ENCODE measurements around the gene MCF2L.

Gene MCF2L

GRCh38 chr13:112973577-112973951, 4.5 kb downstream of the MCF2L start:
- no peak for TF ChIP-seq CTCF (IDR thresholded peaks at IDR 0.05; ENCODE audit: low read depth, low read length)
- peaks cover 7% of the 10 kb centered on the region for H3K9me3 ChIP-seq (ENCODE audit: severe bottlenecking)
- H3K27ac ChIP-seq, result no peak overlapping the region
- DNase-seq, result no peak
- H3K36me3 ChIP-seq, result no peaks in the 10 kb centered on the region; the same call in none of the 2 replicates
- H3K27me3 ChIP-seq (ENCODE audit: insufficient read depth, low read depth, severe bottlenecking), result no peaks in the 10 kb centered on the region
- no peak overlapping the region for H3K4me3 ChIP-seq (ENCODE audit: low read depth, low read length)

- H3K27ac ChIP-seq, result no peak overlapping the region
- H3K4me3 ChIP-seq (ENCODE audit: low read depth, low read length), result no peak overlapping the region
- no peak for DNase-seq
- H3K27me3 ChIP-seq (ENCODE audit: insufficient read depth, low read depth, severe bottlenecking), result no peaks in the 10 kb centered on the region
- TF ChIP-seq CTCF (IDR thresholded peaks at IDR 0.05; ENCODE audit: low read depth, low read length), result no peak
- H3K9me3 ChIP-seq (ENCODE audit: severe bottlenecking), result peaks cover 7% of the 10 kb centered on the region
- no peaks in the 10 kb centered on the region; the same call in 1 of the 2 replicates for H3K36me3 ChIP-seq
These were observed 5.1 kb downstream of the MCF2L start for GRCh38 chr13:112974125-112974524.

GRCh38 chr13:112974671-112975070, 5.7 kb downstream of the MCF2L start:
- TF ChIP-seq CTCF (IDR thresholded peaks at IDR 0.05; ENCODE audit: low read depth, low read length), result no peak
- no peak overlapping the region for H3K27ac ChIP-seq
- H3K36me3 ChIP-seq, result no peaks in the 10 kb centered on the region; the same call in 1 of the 2 replicates
- peaks cover 7% of the 10 kb centered on the region for H3K9me3 ChIP-seq (ENCODE audit: severe bottlenecking)
- DNase-seq, result no peak
- no peak overlapping the region for H3K4me3 ChIP-seq (ENCODE audit: low read depth, low read length)
- no peaks in the 10 kb centered on the region for H3K27me3 ChIP-seq (ENCODE audit: insufficient read depth, low read depth, severe bottlenecking)

GRCh38 chr13:112975401-112975939, 6.5 kb downstream of the MCF2L start:
- no peak for TF ChIP-seq CTCF (IDR thresholded peaks at IDR 0.05; ENCODE audit: low read depth, low read length)
- DNase-seq, result no peak
- Histone ChIP-seq H3K27me3 (ENCODE audit: insufficient read depth, low read depth, severe bottlenecking) (no peaks in the 10 kb centered on the region), H3K36me3 (no peaks in the 10 kb centered on the region; the same call in 1 of the 2 replicates), H3K4me3 (ENCODE audit: low read depth, low read length) (no peak overlapping the region), H3K27ac (no peak overlapping the region), H3K9me3 (ENCODE audit: severe bottlenecking) (peaks cover 7% of the 10 kb centered on the region)

- TF ChIP-seq CTCF (IDR thresholded peaks at IDR 0.05; ENCODE audit: low read depth, low read length), result no peak
- DNase-seq, result no peak
These were observed 7.5 kb downstream of the MCF2L start for GRCh38 chr13:112976526-112976925.

GRCh38 chr13:112977091-112977490, 8.1 kb downstream of the MCF2L start:
- no peak for TF ChIP-seq CTCF (IDR thresholded peaks at IDR 0.05; ENCODE audit: low read depth, low read length)

More at GRCh38 chr13:112976526-112976925, 7.5 kb downstream of the MCF2L start:
- no peak overlapping the region for H3K27ac ChIP-seq
- H3K4me3 ChIP-seq (ENCODE audit: low read depth, low read length), result no peak overlapping the region
- no peaks in the 10 kb centered on the region; the same call in 1 of the 2 replicates for H3K36me3 ChIP-seq
- H3K9me3 ChIP-seq (ENCODE audit: severe bottlenecking), result peaks cover under 1% of the 10 kb centered on the region
- H3K27me3 ChIP-seq (ENCODE audit: insufficient read depth, low read depth, severe bottlenecking), result no peaks in the 10 kb centered on the region

More at GRCh38 chr13:112977091-112977490, 8.1 kb downstream of the MCF2L start:
- no peaks in the 10 kb centered on the region for H3K9me3 ChIP-seq (ENCODE audit: severe bottlenecking)
- DNase-seq, result no peak
- H3K36me3 ChIP-seq, result no peaks in the 10 kb centered on the region; the same call in 1 of the 2 replicates
- H3K4me3 ChIP-seq (ENCODE audit: low read depth, low read length), result no peak overlapping the region
- no peak overlapping the region for H3K27ac ChIP-seq
- no peaks in the 10 kb centered on the region for H3K27me3 ChIP-seq (ENCODE audit: insufficient read depth, low read depth, severe bottlenecking)
